HG02870 (cell line): ENCODE data around the gene SCD.

Experiments used
- ATAC-seq: cut with Tn5 transposase; IDR thresholded peaks from one replicate; pipeline ENCODE4 v1.9.1; 2021; ENCODE audit warnings: mild to moderate bottlenecking, moderate library complexity; ENCODE audit not compliant: unreplicated experiment

The SCD gene

GRCh38 chr10:100391163-100392002 lies 44.4 kb downstream of the SCD start:
- no peak for ATAC-seq

DNA sequence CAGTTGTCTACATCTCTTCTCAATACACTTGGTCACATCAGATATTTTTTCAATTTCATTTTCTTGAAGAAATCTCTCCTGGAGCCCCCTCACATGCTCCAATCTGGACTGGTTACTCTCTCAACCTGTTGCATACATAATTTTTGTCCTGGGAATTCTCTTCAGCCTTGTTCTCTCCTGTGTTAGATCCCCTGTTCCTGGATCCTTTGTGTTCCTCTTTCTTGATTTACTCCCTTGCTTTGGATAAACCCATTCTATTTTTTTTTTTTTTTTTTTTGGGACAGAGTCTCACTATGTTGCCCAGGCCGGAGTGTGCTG lies 45.6 kb downstream of the SCD start:
- no peak for ATAC-seq

DNA sequence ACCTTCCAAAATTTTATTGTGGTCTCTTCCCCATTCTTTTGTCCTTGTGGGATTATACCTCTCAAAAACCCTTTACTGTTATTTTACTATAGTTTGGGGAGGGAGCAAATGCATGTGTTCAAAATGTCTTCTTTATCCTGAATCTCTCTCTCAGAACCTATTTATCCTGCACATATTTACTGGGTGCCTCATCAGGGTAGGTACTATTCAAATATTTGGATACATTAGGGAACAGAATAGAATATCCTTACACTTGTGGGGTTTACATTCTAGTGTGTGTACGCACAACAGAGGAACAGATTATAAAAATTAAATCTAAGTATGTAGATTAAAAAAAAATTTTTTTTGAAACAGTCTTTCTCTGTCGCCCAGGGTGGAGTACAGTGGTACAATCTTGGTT lies 48.6 kb downstream of the SCD start:
- ATAC-seq: no peak

GRCh38 chr10:100396605-100397004 lies 49.6 kb downstream of the SCD start:
- no peak for ATAC-seq

DNA sequence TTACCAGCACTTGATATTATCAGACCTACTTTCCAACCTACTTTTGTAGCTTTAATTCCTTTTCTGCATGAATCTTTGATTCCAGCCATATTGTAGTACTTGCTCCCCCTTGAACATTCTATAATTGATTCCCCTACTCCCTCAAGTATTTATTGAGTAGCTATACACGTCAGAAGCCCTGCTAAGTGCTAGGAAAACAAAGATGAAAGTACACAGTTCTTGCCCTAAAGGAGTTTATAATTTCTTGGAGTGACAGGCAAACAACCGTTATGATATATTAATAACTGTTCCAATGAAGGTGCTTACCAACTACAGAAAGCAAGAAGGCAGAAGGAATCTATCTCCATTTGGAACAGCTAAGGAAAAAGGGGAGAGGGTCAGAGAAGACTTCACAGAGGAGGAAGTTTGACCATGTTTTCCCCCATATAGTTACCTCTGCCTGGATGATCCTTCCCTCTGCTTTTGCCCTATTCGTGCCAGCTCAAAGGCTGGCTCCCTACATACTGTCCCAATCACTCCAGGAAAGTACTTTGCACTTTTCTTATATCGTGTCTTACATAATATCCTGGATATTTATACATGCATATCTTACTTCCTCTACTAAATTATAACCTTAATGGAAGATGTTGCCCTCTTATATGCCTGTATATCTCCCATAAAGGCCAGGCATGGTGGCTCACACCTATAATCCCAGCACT lies 54.7 kb downstream of the SCD start:
- ATAC-seq: no peak

DNA sequence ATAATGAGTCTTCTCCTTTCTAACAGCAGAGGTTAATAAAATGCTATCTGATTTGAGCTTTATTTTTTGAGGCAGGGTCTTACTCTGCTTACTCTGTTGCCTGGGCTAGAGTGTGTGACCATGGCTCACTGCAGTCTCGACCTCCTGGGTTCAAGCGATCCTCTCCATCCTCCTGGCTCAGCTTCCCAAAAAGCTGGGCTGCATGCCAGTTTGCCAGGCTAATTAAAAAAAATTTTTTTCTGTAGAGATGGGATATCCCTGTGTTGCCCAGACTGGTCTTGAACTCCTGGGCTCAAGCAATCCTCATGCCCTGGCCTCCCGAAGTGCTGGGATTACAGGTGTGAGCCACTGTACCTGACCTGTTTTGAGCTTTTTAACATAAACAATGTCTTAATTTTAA lies 56.7 kb downstream of the SCD start:
- no peak for ATAC-seq

DNA sequence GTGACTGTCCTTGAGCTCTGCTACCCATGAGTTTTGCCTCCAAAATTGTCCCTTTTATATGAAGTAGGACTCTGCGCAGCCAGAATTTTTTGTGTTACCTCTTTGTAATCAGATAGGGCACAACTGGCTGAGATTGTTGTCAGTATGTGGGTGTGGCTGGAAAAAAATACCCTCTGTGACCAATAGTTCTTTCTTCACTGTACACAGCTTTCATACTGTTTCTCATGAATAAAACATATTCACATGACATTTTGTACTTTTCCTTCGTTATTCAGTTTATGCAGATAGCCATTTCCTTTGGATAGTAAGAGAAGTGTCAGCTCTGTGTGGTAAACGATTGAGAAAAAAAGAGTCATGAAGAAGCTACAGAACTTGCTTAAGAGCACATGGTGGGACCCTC lies 66.1 kb downstream of the SCD start:
- no peak for ATAC-seq
